ENCODE results near the gene ZNF638. TPM values are rescaled to one million over a fixed set of nuclear protein-coding genes. Genes with fewer than 3 reads are reported as not detected.

ZNF638 gene
- total and polyA plus RNA-seq, 10 of the 15 experiments (the other 5 are each of a cell fraction or from before 2014, with no cell fraction given): 37.6 to 133 (median 64.5) TPM

GRCh38 chr2:71461304-71461671 lies 129.7 kb downstream of the ZNF638 start:
- Histone ChIP-seq H3K27me3 (replicated peaks in 1 of 2; ENCODE audit: control insufficient read depth in 2 of 2, insufficient read depth in 2 of 2, low read length in 1 of 2) (peaks cover 3 to 7% of the 10 kb centered on the region in 2 experiments; a peak in 3 of 4 replicates), H3K79me2 (ENCODE audit: control insufficient read depth, insufficient read depth, low read length) (no peaks in the 10 kb centered on the region), H3K36me3 (ENCODE audit: control insufficient read depth in 2 of 2, insufficient read depth in 2 of 2, low read length in 1 of 2) (no peaks in the 10 kb centered on the region), H2AFZ (ENCODE audit: control insufficient read depth, low read depth, low read length) (no peak overlapping the region), H3K4me2 (ENCODE audit: control insufficient read depth, insufficient read depth) (no peak overlapping the region), H3K9ac (ENCODE audit: control insufficient read depth, insufficient read depth, low read length) (no peak overlapping the region), H3K4me3 (no peak overlapping the region), H3K9me3 (replicated peaks; ENCODE audit: control insufficient read depth, insufficient read depth, low read length) (peaks cover 5% of the 10 kb centered on the region; the same call in 1 of the 3 replicates), H3K27ac (ENCODE audit: control insufficient read depth, insufficient read depth) (no peak overlapping the region), H3K4me1 (ENCODE audit: control insufficient read depth, insufficient read depth, low read length) (no peaks in the 10 kb centered on the region), H4K20me1 (ENCODE audit: control insufficient read depth, insufficient read depth) (no peaks in the 10 kb centered on the region)
- ChIA-PET SMC1A (ENCODE audit: uncharacterized antibody, unreplicated experiment) (interaction anchor here (1.3 to 1.6 kb wide), 2 partner anchors 10 to 18 kb away, joined by 3 to 4 read pairs; no protein-coding TSS in a partner anchor), RAD21 (ENCODE audit: unreplicated experiment) (interaction anchor here (0.7 to 1.0 kb wide), 2 partner anchors 31 to 49 kb away, joined by 3 to 5 read pairs; no protein-coding TSS in a partner anchor), POLR2A (no interaction called here), CTCF (interaction anchor here (0.5 to 3.0 kb wide), 8 partner anchors 13 to 258 kb away, joined by 3 to 12 read pairs (median 4); no protein-coding TSS in a partner anchor)
- intact Hi-C loops (cut with micrococcal nuclease; ENCODE audit: unreplicated experiment) (no loop called here), in situ Hi-C loops (cut with MboI) (no loop called here)
- ATAC-seq (no peak), FAIRE-seq (no peak), DNase-seq (ENCODE audit: low read depth, low spot score) (no peak)
- WGBS (ENCODE audit: insufficient coverage, insufficient replicate concordance, low lambda C conversion rate, missing lambda C conversion rate): 27% methylated on average over 5 of the region's 5 CpGs
- no TSS peak for BruUV-seq (replicated peaks)
- TF ChIP-seq ZBTB4 (CRISPR knock-in tag; IDR thresholded peaks at IDR 0.05) (no peak), SIX5 (IDR thresholded peaks at IDR 0.05; ENCODE audit: low read depth, low read length, severe bottlenecking) (no peak), USF2 (IDR thresholded peaks at IDR 0.05; ENCODE audit: borderline replicate concordance, low read depth, low read length) (no peak), IRF5 (IDR thresholded peaks at IDR 0.05; ENCODE audit: borderline replicate concordance) (no peak), SRF (IDR thresholded peaks at IDR 0.05; ENCODE audit: low read depth in 2 of 2, low read length in 2 of 2) (no peak), EP300 (IDR thresholded peaks at IDR 0.05; ENCODE audit: borderline replicate concordance in 1 of 2, control insufficient read depth in 1 of 2, low read depth in 2 of 2, low read length in 2 of 2) (no peak), CBX5 (IDR thresholded peaks at IDR 0.05; ENCODE audit: low read depth) (no peak), TCF12 (IDR thresholded peaks at IDR 0.05; ENCODE audit: low read depth, low read length) (no peak), ATF2 (IDR thresholded peaks at IDR 0.05; ENCODE audit: low read length) (no peak), CTCF (IDR thresholded peaks at IDR 0.05 in 2 of 3, conservative IDR thresholded peaks at IDR 0.05 in 1 of 3; ENCODE audit: control insufficient read depth in 2 of 3, extremely low read depth in 1 of 3, insufficient read depth in 1 of 3, low read depth in 3 of 3, low read length in 3 of 3) (no peak), SP1 (IDR thresholded peaks at IDR 0.05; ENCODE audit: low read depth, low read length) (no peak), FOXM1 (IDR thresholded peaks at IDR 0.05; ENCODE audit: low read depth, low read length) (no peak), ELK1 (IDR thresholded peaks at IDR 0.05; ENCODE audit: low read depth, low read length) (no peak)

Measured in GM12878 (cell line).